ENCODE data around the gene PDE4D.

The PDE4D gene

GRCh38 chr5:59275170-59275509, 618.4 kb downstream of the PDE4D start:
- DNase-seq = no peak
- H3K27me3 Mint-ChIP-seq = peaks cover 17% of the 10 kb centered on the region
- CTCF ChIA-PET = no interaction called here
- no peaks in the 10 kb centered on the region for H3K36me3 Mint-ChIP-seq
- H3K9me3 Mint-ChIP-seq = no peaks in the 10 kb centered on the region
- no peak overlapping the region for H3K4me3 Mint-ChIP-seq
- peaks cover 11% of the 10 kb centered on the region for H3K4me1 Mint-ChIP-seq
- H3K27ac Mint-ChIP-seq = no peak overlapping the region

- Mint-ChIP-seq H3K27ac (no peak overlapping the region), H3K4me1 (peaks cover 11% of the 10 kb centered on the region), H3K4me3 (no peak overlapping the region), H3K36me3 (no peaks in the 10 kb centered on the region), H3K9me3 (no peaks in the 10 kb centered on the region), H3K27me3 (peaks cover 17% of the 10 kb centered on the region)
- CTCF ChIA-PET = no interaction called here
- no peak for DNase-seq
Measured at GRCh38 chr5:59274106-59274636, 619.4 kb downstream of the PDE4D start.

GRCh38 chr5:59272809-59273427, 620.6 kb downstream of the PDE4D start:
- Mint-ChIP-seq H3K9me3 (no peaks in the 10 kb centered on the region), H3K36me3 (no peaks in the 10 kb centered on the region), H3K27ac (no peak overlapping the region), H3K4me3 (no peak overlapping the region), H3K4me1 (peaks cover 11% of the 10 kb centered on the region), H3K27me3 (peaks cover 17% of the 10 kb centered on the region)
- no peak for DNase-seq
- CTCF ChIA-PET = no interaction called here

- DNase-seq = no peak
- Mint-ChIP-seq H3K36me3 (no peaks in the 10 kb centered on the region), H3K4me1 (no peaks in the 10 kb centered on the region), H3K4me3 (no peak overlapping the region), H3K27me3 (no peaks in the 10 kb centered on the region), H3K27ac (no peak overlapping the region), H3K9me3 (no peaks in the 10 kb centered on the region)
- CTCF ChIA-PET = no interaction called here
Measured at GRCh38 chr5:59268756-59269415, 624.6 kb downstream of the PDE4D start.

GRCh38 chr5:59267033-59267432, 626.5 kb downstream of the PDE4D start:
- H3K36me3 Mint-ChIP-seq = no peaks in the 10 kb centered on the region
- no peaks in the 10 kb centered on the region for H3K9me3 Mint-ChIP-seq
- no peak overlapping the region for H3K27ac Mint-ChIP-seq
- H3K4me3 Mint-ChIP-seq = no peak overlapping the region
- CTCF ChIA-PET = no interaction called here
- no peaks in the 10 kb centered on the region for H3K27me3 Mint-ChIP-seq
- no peak for DNase-seq
- no peaks in the 10 kb centered on the region for H3K4me1 Mint-ChIP-seq

GRCh38 chr5:59266410-59266809, 627.1 kb downstream of the PDE4D start:
- Mint-ChIP-seq H3K9me3 (no peaks in the 10 kb centered on the region), H3K27me3 (no peaks in the 10 kb centered on the region), H3K4me1 (no peaks in the 10 kb centered on the region), H3K4me3 (no peak overlapping the region), H3K36me3 (no peaks in the 10 kb centered on the region), H3K27ac (no peak overlapping the region)
- CTCF ChIA-PET = no interaction called here
- no peak for DNase-seq

GRCh38 chr5:59264639-59265245, 628.8 kb downstream of the PDE4D start:
- H3K27me3 Mint-ChIP-seq = no peaks in the 10 kb centered on the region
- no peaks in the 10 kb centered on the region for H3K9me3 Mint-ChIP-seq
- H3K4me1 Mint-ChIP-seq = no peaks in the 10 kb centered on the region
- no peak overlapping the region for H3K27ac Mint-ChIP-seq
- no peak overlapping the region for H3K4me3 Mint-ChIP-seq
- H3K36me3 Mint-ChIP-seq = no peaks in the 10 kb centered on the region
- DNase-seq = no peak
- CTCF ChIA-PET = no interaction called here

- H3K4me3 Mint-ChIP-seq = no peak overlapping the region
- CTCF ChIA-PET = no interaction called here
Measured at GRCh38 chr5:59264013-59264412, 629.5 kb downstream of the PDE4D start.

GRCh38 chr5:59261969-59262368, 631.6 kb downstream of the PDE4D start:
- CTCF ChIA-PET = no interaction called here
- Mint-ChIP-seq H3K27ac (no peak overlapping the region), H3K27me3 (no peaks in the 10 kb centered on the region), H3K9me3 (no peaks in the 10 kb centered on the region), H3K36me3 (no peaks in the 10 kb centered on the region), H3K4me3 (no peak overlapping the region), H3K4me1 (no peaks in the 10 kb centered on the region)
- DNase-seq = no peak

More at GRCh38 chr5:59264013-59264412, 629.5 kb downstream of the PDE4D start:
- no peaks in the 10 kb centered on the region for H3K27me3 Mint-ChIP-seq
- no peak overlapping the region for H3K27ac Mint-ChIP-seq
- no peaks in the 10 kb centered on the region for H3K4me1 Mint-ChIP-seq
- no peaks in the 10 kb centered on the region for H3K9me3 Mint-ChIP-seq
- H3K36me3 Mint-ChIP-seq = no peaks in the 10 kb centered on the region
- no peak for DNase-seq

- CTCF ChIA-PET = no interaction called here
- no peak for DNase-seq
- H3K27me3 Mint-ChIP-seq = no peaks in the 10 kb centered on the region
- no peaks in the 10 kb centered on the region for H3K36me3 Mint-ChIP-seq
- no peak overlapping the region for H3K4me3 Mint-ChIP-seq
- no peaks in the 10 kb centered on the region for H3K4me1 Mint-ChIP-seq
- H3K9me3 Mint-ChIP-seq = no peaks in the 10 kb centered on the region
- H3K27ac Mint-ChIP-seq = no peak overlapping the region
Measured at GRCh38 chr5:59260973-59261372, 632.6 kb downstream of the PDE4D start.

GRCh38 chr5:59260200-59260599, 633.3 kb downstream of the PDE4D start:
- CTCF ChIA-PET = no interaction called here
- Mint-ChIP-seq H3K27ac (no peak overlapping the region), H3K27me3 (no peaks in the 10 kb centered on the region), H3K4me3 (no peak overlapping the region), H3K9me3 (no peaks in the 10 kb centered on the region), H3K4me1 (no peaks in the 10 kb centered on the region), H3K36me3 (no peaks in the 10 kb centered on the region)
- DNase-seq = no peak

- Mint-ChIP-seq H3K4me1 (no peaks in the 10 kb centered on the region), H3K36me3 (no peaks in the 10 kb centered on the region), H3K4me3 (no peak overlapping the region), H3K27ac (no peak overlapping the region), H3K9me3 (no peaks in the 10 kb centered on the region), H3K27me3 (no peaks in the 10 kb centered on the region)
- CTCF ChIA-PET = no interaction called here
- no peak for DNase-seq
Measured at GRCh38 chr5:59259237-59259636, 634.3 kb downstream of the PDE4D start.

- CTCF ChIA-PET = no interaction called here
- H3K27ac Mint-ChIP-seq = no peak overlapping the region
Measured at GRCh38 chr5:59257488-59258400, 635.8 kb downstream of the PDE4D start.

GRCh38 chr5:59256331-59256730, 637.2 kb downstream of the PDE4D start:
- no peak for DNase-seq
- Mint-ChIP-seq H3K36me3 (no peaks in the 10 kb centered on the region), H3K27me3 (no peaks in the 10 kb centered on the region), H3K4me1 (no peaks in the 10 kb centered on the region), H3K4me3 (no peak overlapping the region), H3K27ac (no peak overlapping the region), H3K9me3 (no peaks in the 10 kb centered on the region)
- CTCF ChIA-PET = no interaction called here

More at GRCh38 chr5:59257488-59258400, 635.8 kb downstream of the PDE4D start:
- H3K27me3 Mint-ChIP-seq = no peaks in the 10 kb centered on the region
- H3K36me3 Mint-ChIP-seq = no peaks in the 10 kb centered on the region
- no peak overlapping the region for H3K4me3 Mint-ChIP-seq
- DNase-seq = no peak
- no peaks in the 10 kb centered on the region for H3K9me3 Mint-ChIP-seq
- H3K4me1 Mint-ChIP-seq = no peaks in the 10 kb centered on the region

Measured in activated naive CD4-positive, alpha-beta T cell treated with anti-CD3 and anti-CD28 coated beads, Interleukin-2, amount 10 ng/mL, durations not matched to agents 7 days and 5 days (primary cell).